Testis (tissue), 2 donors: ENCODE data around the gene NDOR1.

Source experiments
- CTCF ChIP-seq, 3 experiments: fragments of 450-650 bp in 2 of 3; fragments of 200-600 bp in 1 of 3; sonication (generic) in 1 of 3; IDR thresholded peaks; one replicate each; pipeline ENCODE4 v1.5.1; 2016 to 2019; ENCODE audit warnings: antibody characterized with exemption in 3 of 3, mild to moderate bottlenecking in 2 of 3, moderate library complexity in 1 of 3
- POLR2A ChIP-seq: fragments of 450-650 bp; IDR thresholded peaks from one replicate; pipeline ENCODE4 v1.6.1; 2017; ENCODE audit warnings: antibody characterized with exemption, mild to moderate bottlenecking, moderate library complexity

GRCh38 chr9:137204731-137205125 is 772 bp upstream of the NDOR1 start:
- TF ChIP-seq CTCF (IDR thresholded peaks at IDR 0.05) (no peak), POLR2A (no peak)
